PFSK-1 (cell line): Measurements from ENCODE around the gene BET1.

Source experiments
- POLR2AphosphoS5 ChIP-seq: IDR thresholded peaks from 2 replicates; pipeline ENCODE4 v1.6.1; 2012; ENCODE audit warnings: low read depth, mild to moderate bottlenecking, control low read depth, low read length, moderate library complexity
- SIN3A ChIP-seq: IDR thresholded peaks from 2 replicates; pipeline ENCODE4 v1.6.1; 2012; ENCODE audit warnings: mild to moderate bottlenecking, low read length, moderate library complexity, borderline replicate concordance; ENCODE audit not compliant: insufficient read depth
- TF ChIP-seq, protein P1 (sequence below), 2 experiments: IDR thresholded peaks; 2 replicates each; pipeline versions ENCODE4 v1.6.1 to v1.8.0; 2011 to 2012; ENCODE audit warnings: low read depth in 2 of 2, low read length in 2 of 2, control low read depth in 1 of 2, inconsistent platforms in 1 of 2, mild to moderate bottlenecking in 1 of 2, moderate library complexity in 1 of 2; ENCODE audit not compliant: insufficient read depth in 1 of 2

Gene BET1

DNA sequence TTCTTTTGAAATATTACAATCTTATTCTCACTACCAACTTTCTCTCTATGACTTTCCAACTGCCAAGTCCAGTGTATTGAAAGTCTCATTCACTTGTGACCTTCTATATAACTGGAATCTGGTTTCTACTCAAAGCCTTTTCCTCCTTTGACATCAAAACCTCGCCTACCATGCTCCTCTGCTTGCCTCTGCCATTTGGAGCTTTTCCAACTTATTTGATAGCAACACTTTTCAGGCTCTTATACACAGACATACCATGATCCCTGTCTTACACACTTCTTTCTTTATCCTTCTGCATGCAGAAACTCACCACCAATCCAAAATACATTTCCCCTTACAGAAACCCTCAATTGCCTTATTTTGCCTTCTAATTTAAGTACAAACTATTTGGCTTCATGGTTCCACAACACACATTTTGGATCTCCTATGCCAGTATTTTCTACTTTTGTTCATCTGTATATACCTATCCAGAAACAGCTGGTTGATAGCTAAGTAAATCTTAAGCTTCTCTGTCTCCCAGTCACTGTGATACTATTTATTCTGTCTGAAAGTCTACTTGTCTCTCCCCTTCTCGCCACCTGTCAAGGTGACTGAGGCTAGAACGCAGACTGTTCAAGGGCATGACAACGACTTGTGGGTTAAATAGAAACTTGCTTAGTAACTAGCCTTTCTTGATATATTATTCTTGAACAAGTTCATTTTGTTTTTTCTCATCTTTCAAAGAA is 60.2 kb downstream of the BET1 start:
- TF ChIP-seq SIN3A (no peak), POLR2AphosphoS5 (no peak)
- TF ChIP-seq, protein P1, sequence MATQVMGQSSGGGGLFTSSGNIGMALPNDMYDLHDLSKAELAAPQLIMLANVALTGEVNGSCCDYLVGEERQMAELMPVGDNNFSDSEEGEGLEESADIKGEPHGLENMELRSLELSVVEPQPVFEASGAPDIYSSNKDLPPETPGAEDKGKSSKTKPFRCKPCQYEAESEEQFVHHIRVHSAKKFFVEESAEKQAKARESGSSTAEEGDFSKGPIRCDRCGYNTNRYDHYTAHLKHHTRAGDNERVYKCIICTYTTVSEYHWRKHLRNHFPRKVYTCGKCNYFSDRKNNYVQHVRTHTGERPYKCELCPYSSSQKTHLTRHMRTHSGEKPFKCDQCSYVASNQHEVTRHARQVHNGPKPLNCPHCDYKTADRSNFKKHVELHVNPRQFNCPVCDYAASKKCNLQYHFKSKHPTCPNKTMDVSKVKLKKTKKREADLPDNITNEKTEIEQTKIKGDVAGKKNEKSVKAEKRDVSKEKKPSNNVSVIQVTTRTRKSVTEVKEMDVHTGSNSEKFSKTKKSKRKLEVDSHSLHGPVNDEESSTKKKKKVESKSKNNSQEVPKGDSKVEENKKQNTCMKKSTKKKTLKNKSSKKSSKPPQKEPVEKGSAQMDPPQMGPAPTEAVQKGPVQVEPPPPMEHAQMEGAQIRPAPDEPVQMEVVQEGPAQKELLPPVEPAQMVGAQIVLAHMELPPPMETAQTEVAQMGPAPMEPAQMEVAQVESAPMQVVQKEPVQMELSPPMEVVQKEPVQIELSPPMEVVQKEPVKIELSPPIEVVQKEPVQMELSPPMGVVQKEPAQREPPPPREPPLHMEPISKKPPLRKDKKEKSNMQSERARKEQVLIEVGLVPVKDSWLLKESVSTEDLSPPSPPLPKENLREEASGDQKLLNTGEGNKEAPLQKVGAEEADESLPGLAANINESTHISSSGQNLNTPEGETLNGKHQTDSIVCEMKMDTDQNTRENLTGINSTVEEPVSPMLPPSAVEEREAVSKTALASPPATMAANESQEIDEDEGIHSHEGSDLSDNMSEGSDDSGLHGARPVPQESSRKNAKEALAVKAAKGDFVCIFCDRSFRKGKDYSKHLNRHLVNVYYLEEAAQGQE (IDR thresholded peaks at IDR 0.05; ENCODE audit: insufficient read depth in 1 of 2, low read depth in 2 of 2, low read length in 2 of 2): no peak
